ENCODE measurements around the gene WDR33.
"Not testable (repeated sequence)": the region's sequence is repeated elsewhere in the genome, so short reads cannot be mapped to it uniquely, and the experiment has no call there.

Gene WDR33

DNA sequence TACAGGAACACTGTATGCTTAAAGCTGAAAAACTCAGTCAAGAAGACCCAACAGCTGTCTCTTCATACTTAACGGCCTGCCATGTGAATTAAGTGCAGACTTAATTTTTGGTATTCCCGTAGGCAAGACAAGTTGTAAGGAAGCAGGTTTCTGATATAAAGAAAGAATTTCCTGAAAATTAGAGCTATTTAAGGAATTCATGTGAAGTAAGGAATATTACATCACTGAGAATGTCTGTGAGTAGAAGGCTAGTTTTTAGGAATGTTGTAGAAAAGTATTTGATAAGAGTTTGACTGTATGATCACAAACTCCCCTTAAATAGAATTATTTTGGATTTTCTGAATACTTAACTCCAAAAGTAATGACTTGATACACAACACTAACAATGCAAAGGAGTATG lies 51.0 kb downstream of the WDR33 start:
- no peak for DNase-seq
- Histone ChIP-seq H2BK12ac (ENCODE audit: low read length in 2 of 2) (no peak overlapping the region), H3K4ac (ENCODE audit: low read depth in 1 of 2, low read length in 2 of 2) (no peak overlapping the region), H2BK120ac (ENCODE audit: low read depth, low read length) (no peak overlapping the region), H3K18ac (ENCODE audit: low read depth in 1 of 2, low read length in 2 of 2) (no peak overlapping the region), H4K8ac (ENCODE audit: low read length) (no peak overlapping the region), H3K36me3 (ENCODE audit: control insufficient read depth in 1 of 2, insufficient read depth in 2 of 2, low read depth in 1 of 2, low read length in 2 of 2) (peaks cover 6 to 81% of the 10 kb centered on the region in 2 experiments), H3K9me3 (ENCODE audit: control insufficient read depth, low read length) (no peaks in the 10 kb centered on the region), H3K27ac (ENCODE audit: low read length, poor library complexity, severe bottlenecking) (no peak overlapping the region), H3K23ac (ENCODE audit: low read length in 2 of 2) (no peak overlapping the region), H2AK5ac (ENCODE audit: low read length, severe bottlenecking) (no peak overlapping the region), H3K4me2 (ENCODE audit: low read length, poor library complexity, severe bottlenecking) (no peak overlapping the region), H3K14ac (ENCODE audit: low read length in 2 of 2) (no peak overlapping the region), H4K91ac (ENCODE audit: low read length) (no peak overlapping the region), H2AFZ (ENCODE audit: low read depth, low read length) (no peak overlapping the region), H3K4me1 (ENCODE audit: control insufficient read depth, insufficient read depth, low read depth, low read length) (no peaks in the 10 kb centered on the region), H3K79me1 (replicated peaks; ENCODE audit: low read length, poor library complexity, severe bottlenecking) (peaks cover 17% of the 10 kb centered on the region), H3K4me3 (ENCODE audit: insufficient read depth in 1 of 2, low read depth in 1 of 2, low read length in 2 of 2) (no peak overlapping the region), H2BK15ac (ENCODE audit: low read depth, poor library complexity, severe bottlenecking) (no peak overlapping the region), H3K27me3 (ENCODE audit: control insufficient read depth in 1 of 2, insufficient read depth in 1 of 2, low read length in 2 of 2) (no peaks in the 10 kb centered on the region), H3K9ac (ENCODE audit: low read length) (no peak overlapping the region), H2BK5ac (ENCODE audit: low read depth, low read length, poor library complexity, severe bottlenecking) (no peak overlapping the region)
- WGBS = 92% methylated on average over 2 of the region's 2 CpGs

DNA sequence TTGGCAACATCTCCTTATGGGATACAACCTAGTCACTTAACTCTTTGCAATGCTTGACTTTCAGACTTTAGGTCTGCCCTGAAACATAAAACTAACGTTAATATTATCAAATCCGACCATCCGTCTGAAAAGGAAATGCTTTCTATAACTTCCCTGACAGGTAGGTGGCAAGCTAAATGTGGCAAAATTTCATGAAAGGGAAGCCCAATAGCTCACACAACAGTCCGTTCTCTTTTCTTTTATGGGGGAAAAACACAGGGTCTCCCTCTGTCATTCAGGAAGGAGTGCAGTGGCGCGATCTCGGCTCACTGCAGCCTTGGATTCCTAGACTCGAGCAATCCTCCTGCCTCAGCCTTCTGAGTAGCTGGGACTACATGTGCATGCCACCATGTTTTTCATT lies 56.8 kb downstream of the WDR33 start:
- Histone ChIP-seq H3K4me1 (ENCODE audit: control insufficient read depth, insufficient read depth, low read depth, low read length) (peaks cover 2% of the 10 kb centered on the region), H4K8ac (ENCODE audit: low read length) (no peak overlapping the region), H4K91ac (ENCODE audit: low read length) (no peak overlapping the region), H3K18ac (ENCODE audit: low read depth in 1 of 2, low read length in 2 of 2) (no peak overlapping the region), H3K36me3 (ENCODE audit: control insufficient read depth in 1 of 2, insufficient read depth in 2 of 2, low read depth in 1 of 2, low read length in 2 of 2) (peaks cover 3 to 46% of the 10 kb centered on the region in 2 experiments), H2BK5ac (ENCODE audit: low read depth, low read length, poor library complexity, severe bottlenecking) (no peak overlapping the region), H3K79me1 (replicated peaks; ENCODE audit: low read length, poor library complexity, severe bottlenecking) (peaks cover 19% of the 10 kb centered on the region), H3K4me3 (ENCODE audit: insufficient read depth in 1 of 2, low read depth in 1 of 2, low read length in 2 of 2) (no peak overlapping the region), H3K9me3 (ENCODE audit: control insufficient read depth, low read length) (no peaks in the 10 kb centered on the region), H3K4ac (ENCODE audit: low read depth in 1 of 2, low read length in 2 of 2) (no peak overlapping the region), H2BK120ac (ENCODE audit: low read depth, low read length) (no peak overlapping the region), H3K9ac (ENCODE audit: low read length) (no peak overlapping the region), H3K14ac (ENCODE audit: low read length in 2 of 2) (no peak overlapping the region), H3K27ac (ENCODE audit: low read length, poor library complexity, severe bottlenecking) (no peak overlapping the region), H2BK15ac (ENCODE audit: low read depth, poor library complexity, severe bottlenecking) (no peak overlapping the region), H2AK5ac (ENCODE audit: low read length, severe bottlenecking) (no peak overlapping the region), H3K4me2 (ENCODE audit: low read length, poor library complexity, severe bottlenecking) (no peak overlapping the region), H2AFZ (ENCODE audit: low read depth, low read length) (no peak overlapping the region), H3K23ac (ENCODE audit: low read length in 2 of 2) (no peak overlapping the region), H3K27me3 (ENCODE audit: control insufficient read depth in 1 of 2, insufficient read depth in 1 of 2, low read length in 2 of 2) (no peaks in the 10 kb centered on the region), H2BK12ac (ENCODE audit: low read length in 2 of 2) (no peak overlapping the region)
- WGBS = 98% methylated on average over 8 of the region's 8 CpGs
- DNase-seq = no peak

DNA sequence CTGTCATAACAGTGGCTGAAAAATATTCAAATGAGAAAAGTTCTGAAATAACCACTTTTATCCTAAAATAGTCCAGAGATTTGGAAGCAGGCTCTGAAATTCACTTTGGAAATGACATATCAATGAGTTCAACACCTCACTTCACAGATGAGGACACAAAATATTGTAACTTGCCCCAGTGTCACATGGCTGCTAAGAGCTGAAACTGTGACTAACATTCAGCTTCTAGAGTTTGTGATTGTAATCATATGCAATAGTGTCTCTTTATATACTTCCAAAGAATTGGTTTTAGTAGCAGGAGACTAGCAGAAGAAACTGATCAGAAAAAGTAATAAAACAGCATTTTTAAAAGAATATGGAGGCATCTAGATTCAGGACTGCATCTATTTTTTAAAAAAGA lies 57.6 kb downstream of the WDR33 start:
- peaks cover 21% of the 10 kb centered on the region for H3K79me1 ChIP-seq (replicated peaks; ENCODE audit: low read length, poor library complexity, severe bottlenecking)
- no peak overlapping the region for H3K18ac ChIP-seq (ENCODE audit: low read depth in 1 of 2, low read length in 2 of 2)
- no peak overlapping the region for H3K4me2 ChIP-seq (ENCODE audit: low read length, poor library complexity, severe bottlenecking)
- no peak overlapping the region for H4K91ac ChIP-seq (ENCODE audit: low read length)
- H3K27ac ChIP-seq (ENCODE audit: low read length, poor library complexity, severe bottlenecking) = no peak overlapping the region
- H2AK5ac ChIP-seq (ENCODE audit: low read length, severe bottlenecking) = no peak overlapping the region
- no peak overlapping the region for H3K4me3 ChIP-seq (ENCODE audit: insufficient read depth in 1 of 2, low read depth in 1 of 2, low read length in 2 of 2)
- no peak overlapping the region for H3K4ac ChIP-seq (ENCODE audit: low read depth in 1 of 2, low read length in 2 of 2)
- no peak overlapping the region for H2AFZ ChIP-seq (ENCODE audit: low read depth, low read length)
- H2BK5ac ChIP-seq (ENCODE audit: low read depth, low read length, poor library complexity, severe bottlenecking) = no peak overlapping the region
- H3K23ac ChIP-seq (ENCODE audit: low read length in 2 of 2) = no peak overlapping the region
- no peak for DNase-seq
- peaks cover 5 to 42% of the 10 kb centered on the region in 2 experiments for H3K36me3 ChIP-seq (ENCODE audit: control insufficient read depth in 1 of 2, insufficient read depth in 2 of 2, low read depth in 1 of 2, low read length in 2 of 2)
- no peak overlapping the region for H2BK120ac ChIP-seq (ENCODE audit: low read depth, low read length)
- H3K27me3 ChIP-seq (ENCODE audit: control insufficient read depth in 1 of 2, insufficient read depth in 1 of 2, low read length in 2 of 2) = no peaks in the 10 kb centered on the region
- no peak overlapping the region for H2BK15ac ChIP-seq (ENCODE audit: low read depth, poor library complexity, severe bottlenecking)
- no peaks in the 10 kb centered on the region for H3K9me3 ChIP-seq (ENCODE audit: control insufficient read depth, low read length)
- H2BK12ac ChIP-seq (ENCODE audit: low read length in 2 of 2) = no peak overlapping the region
- no peak overlapping the region for H3K9ac ChIP-seq (ENCODE audit: low read length)
- H4K8ac ChIP-seq (ENCODE audit: low read length) = no peak overlapping the region
- H3K4me1 ChIP-seq (ENCODE audit: control insufficient read depth, insufficient read depth, low read depth, low read length) = peaks cover 2% of the 10 kb centered on the region
- no peak overlapping the region for H3K14ac ChIP-seq (ENCODE audit: low read length in 2 of 2)

DNA sequence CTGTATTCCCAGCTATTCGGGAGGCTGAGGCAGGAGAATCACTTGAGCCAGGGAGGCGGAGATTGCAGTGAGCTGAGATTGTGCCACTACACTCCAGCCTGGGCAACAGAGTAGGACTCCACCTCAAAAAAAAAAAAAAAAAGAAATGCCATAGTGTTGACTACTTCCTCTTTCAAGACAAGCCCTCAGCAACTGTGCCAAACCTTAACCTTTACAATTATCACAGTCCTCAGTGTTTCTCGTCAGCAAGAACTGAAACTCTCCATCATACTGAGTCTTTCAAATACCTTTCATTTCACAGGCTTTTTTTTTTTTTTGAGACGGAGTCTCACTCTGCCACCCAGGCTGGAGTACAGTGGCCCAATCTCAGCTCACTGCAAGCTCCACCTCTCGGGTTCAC lies 61.4 kb downstream of the WDR33 start:
- H3K18ac ChIP-seq (ENCODE audit: low read depth in 1 of 2, low read length in 2 of 2); H2BK120ac ChIP-seq (ENCODE audit: low read depth, low read length); H3K9me3 ChIP-seq (ENCODE audit: control insufficient read depth, low read length); H3K4me3 ChIP-seq (ENCODE audit: insufficient read depth in 1 of 2, low read depth in 1 of 2, low read length in 2 of 2); H2AK5ac ChIP-seq (ENCODE audit: low read length, severe bottlenecking); H3K27me3 ChIP-seq (ENCODE audit: control insufficient read depth in 1 of 2, insufficient read depth in 1 of 2, low read length in 2 of 2); H4K8ac ChIP-seq (ENCODE audit: low read length); H3K27ac ChIP-seq (ENCODE audit: low read length, poor library complexity, severe bottlenecking); H2AFZ ChIP-seq (ENCODE audit: low read depth, low read length); H3K4me2 ChIP-seq (ENCODE audit: low read length, poor library complexity, severe bottlenecking); H2BK5ac ChIP-seq (ENCODE audit: low read depth, low read length, poor library complexity, severe bottlenecking); H3K9ac ChIP-seq (ENCODE audit: low read length); H3K4me1 ChIP-seq (ENCODE audit: control insufficient read depth, insufficient read depth, low read depth, low read length); H2BK15ac ChIP-seq (ENCODE audit: low read depth, poor library complexity, severe bottlenecking); H3K4ac ChIP-seq (ENCODE audit: low read depth in 1 of 2, low read length in 2 of 2); H4K91ac ChIP-seq (ENCODE audit: low read length); H3K14ac ChIP-seq (ENCODE audit: low read length in 2 of 2); H3K23ac ChIP-seq (ENCODE audit: low read length in 2 of 2); H2BK12ac ChIP-seq (ENCODE audit: low read length in 2 of 2): not testable (repeated sequence)
- 85% methylated on average over 4 of the region's 5 CpGs for WGBS
- DNase-seq = peak; percentile 25
- H3K36me3 ChIP-seq (ENCODE audit: control insufficient read depth in 1 of 2, insufficient read depth in 2 of 2, low read depth in 1 of 2, low read length in 2 of 2) = peaks cover 3 to 44% of the 10 kb centered on the region in 2 experiments
- peaks cover 20% of the 10 kb centered on the region for H3K79me1 ChIP-seq (replicated peaks; ENCODE audit: low read length, poor library complexity, severe bottlenecking)

All from mesenchymal stem cell (in vitro differentiated cells and primary cell).